ENCODE data around the gene NFYC. TPM values are rescaled to one million over a fixed set of nuclear protein-coding genes. Genes with fewer than 3 reads are reported as not detected.

Gene NFYC
- total and polyA plus RNA-seq, 2 of the 8 experiments (the other 6 are each of a cell fraction or from before 2014, with no cell fraction given), result 54.1 to 124 TPM

DNA sequence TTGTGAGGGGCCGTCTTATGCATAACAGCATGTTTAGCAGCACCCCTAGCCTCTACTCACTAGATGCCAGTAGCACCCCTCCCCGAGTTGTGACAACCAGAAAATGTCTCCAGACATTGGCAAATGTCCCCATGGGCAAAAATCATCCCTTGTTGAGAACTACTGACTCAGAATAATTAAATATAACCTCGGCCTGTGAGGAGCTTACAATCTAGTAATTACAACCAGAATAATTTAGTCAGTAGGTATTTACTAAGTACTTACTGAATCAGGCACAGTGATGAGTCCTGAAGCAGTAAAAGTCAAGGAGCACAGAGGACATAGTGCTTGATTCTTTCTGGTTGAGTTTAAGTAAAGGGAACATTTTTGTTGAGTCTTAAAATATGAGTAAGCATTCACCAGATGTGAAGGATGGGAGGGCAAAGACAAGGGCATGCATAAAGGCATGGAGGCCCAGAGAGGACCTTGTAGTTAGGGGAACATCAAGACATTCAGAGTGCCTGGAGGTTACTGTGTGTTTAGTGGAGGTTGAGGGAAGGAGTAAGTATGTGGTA is 48.0 kb downstream of the NFYC start:
- no peaks in the 10 kb centered on the region for H3K4me1 ChIP-seq (replicated peaks in 1 of 4; ENCODE audit: control insufficient read depth in 3 of 4, insufficient read depth in 4 of 4, low read length in 3 of 4)
- DNase-seq (ENCODE audit: low read depth in 1 of 2, low spot score in 2 of 2), result no peak
- no peak overlapping the region for H3K14ac ChIP-seq (ENCODE audit: insufficient read length)
- peaks cover 0 to 49% (median 16%) of the 10 kb centered on the region in 4 experiments; a peak in 6 of 8 replicates for H3K36me3 ChIP-seq (ENCODE audit: control insufficient read depth in 2 of 4, insufficient read depth in 4 of 4, low read length in 3 of 4)
- CTCF ChIA-PET (ENCODE audit: partially characterized antibody), result interaction anchor here (1.2 to 1.4 kb wide), 2 partner anchors 21 to 107 kb away, joined by 3 read pairs; no protein-coding TSS in a partner anchor
- no peak overlapping the region for H2AFZ ChIP-seq (ENCODE audit: low read length)
- FAIRE-seq, result no peak
- no peak overlapping the region for H2BK120ac ChIP-seq (replicated peaks; ENCODE audit: low read depth, low read length)
- H3K18ac ChIP-seq (ENCODE audit: extremely low read depth, low read length), result no peak overlapping the region
- H3K23me2 ChIP-seq (ENCODE audit: low read depth, low read length), result no peaks in the 10 kb centered on the region
- H2BK12ac ChIP-seq (ENCODE audit: low read depth, low read length), result no peak overlapping the region
- no peak overlapping the region for H3K4me2 ChIP-seq (ENCODE audit: insufficient read depth in 1 of 2, low read depth in 2 of 2, low read length in 2 of 2)
- H2BK20ac ChIP-seq (ENCODE audit: low read length), result no peak overlapping the region
- H2BK5ac ChIP-seq (ENCODE audit: low read depth, low read length), result no peak overlapping the region
- no peaks in the 10 kb centered on the region for H3K27me3 ChIP-seq (replicated peaks in 1 of 4; ENCODE audit: control insufficient read depth in 3 of 4, extremely low read depth in 1 of 4, insufficient read depth in 3 of 4, low read length in 3 of 4)
- peaks cover 0 to 29% of the 10 kb centered on the region in 2 experiments; a peak in 2 of 4 replicates for H3K79me2 ChIP-seq (ENCODE audit: control insufficient read depth in 1 of 2, insufficient read depth in 2 of 2, low read length in 2 of 2)
- H3K56ac ChIP-seq (replicated peaks; ENCODE audit: insufficient read length, low read depth, low read length), result no peak overlapping the region
- H4K91ac ChIP-seq (replicated peaks; ENCODE audit: insufficient read length, low read length), result no peak overlapping the region
- no peak overlapping the region for H4K5ac ChIP-seq (ENCODE audit: insufficient read length, low read depth, low read length)
- H4K8ac ChIP-seq (ENCODE audit: extremely low read depth, insufficient read depth, low read length), result no peak overlapping the region
- peaks cover 2% of the 10 kb centered on the region; the same call in 1 of the 2 replicates for H3K79me1 ChIP-seq (ENCODE audit: low read depth, low read length)
- peaks cover 5 to 6% of the 10 kb centered on the region in 2 experiments for H4K20me1 ChIP-seq (replicated peaks in 1 of 2; ENCODE audit: control insufficient read depth in 1 of 2, insufficient read depth in 2 of 2, low read length in 2 of 2)
- H3K4ac ChIP-seq (replicated peaks; ENCODE audit: insufficient read length, low read depth, low read length), result no peak overlapping the region
- no peak overlapping the region for H2BK15ac ChIP-seq (ENCODE audit: low read length)
- no peak overlapping the region for H3K4me3 ChIP-seq (ENCODE audit: extremely low read depth in 1 of 4, insufficient read depth in 2 of 4, low read depth in 3 of 4, low read length in 4 of 4)
- H3K9me3 ChIP-seq (ENCODE audit: insufficient read depth in 2 of 2, low read depth in 1 of 2, low read length in 1 of 2), result no peaks in the 10 kb centered on the region
- no peak overlapping the region for H3K27ac ChIP-seq (ENCODE audit: low read depth, low read length)
- H2AK5ac ChIP-seq (ENCODE audit: low read depth, low read length), result no peak overlapping the region
- no peak overlapping the region for H3K9ac ChIP-seq (replicated peaks in 1 of 4; ENCODE audit: extremely low read depth in 1 of 4, low read depth in 3 of 4, low read length in 3 of 4)
- 84% methylated on average over 3 of the region's 3 CpGs; no CpG with 5 or more reads in 1 of the 2 experiments for WGBS, 2 experiments (ENCODE audit: extremely low coverage in 1 of 2, insufficient coverage in 1 of 2, insufficient read length in 1 of 2, insufficient replicate concordance in 2 of 2, low coverage in 1 of 2, low lambda C conversion rate in 2 of 2, missing lambda C conversion rate in 1 of 2)
- POLR2A ChIA-PET (ENCODE audit: partially characterized antibody), result interaction anchor here (1.0 to 2.2 kb wide), 4 partner anchors 7 to 51 kb away, joined by 3 to 8 read pairs (median 3); no protein-coding TSS in a partner anchor
- no peak overlapping the region for H3K23ac ChIP-seq (ENCODE audit: insufficient read length)
- no peak for TF ChIP-seq POLR2AphosphoS5 (IDR thresholded peaks at IDR 0.05; ENCODE audit: low read depth, low read length)
- no peak for TF ChIP-seq BCL11A (IDR thresholded peaks at IDR 0.05; ENCODE audit: low read depth in 2 of 2, low read length in 2 of 2)
- TF ChIP-seq POU5F1 (IDR thresholded peaks at IDR 0.05; ENCODE audit: low read depth, low read length), result no peak
- TF ChIP-seq, protein P1, sequence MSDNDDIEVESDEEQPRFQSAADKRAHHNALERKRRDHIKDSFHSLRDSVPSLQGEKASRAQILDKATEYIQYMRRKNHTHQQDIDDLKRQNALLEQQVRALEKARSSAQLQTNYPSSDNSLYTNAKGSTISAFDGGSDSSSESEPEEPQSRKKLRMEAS (IDR thresholded peaks at IDR 0.05), result no peak
- no peak for TF ChIP-seq EGR1 (IDR thresholded peaks at IDR 0.05; ENCODE audit: borderline replicate concordance, low read depth, low read length)
- TF ChIP-seq TEAD4 (IDR thresholded peaks at IDR 0.05; ENCODE audit: low read depth, low read length), result no peak
- TF ChIP-seq, protein P2, sequence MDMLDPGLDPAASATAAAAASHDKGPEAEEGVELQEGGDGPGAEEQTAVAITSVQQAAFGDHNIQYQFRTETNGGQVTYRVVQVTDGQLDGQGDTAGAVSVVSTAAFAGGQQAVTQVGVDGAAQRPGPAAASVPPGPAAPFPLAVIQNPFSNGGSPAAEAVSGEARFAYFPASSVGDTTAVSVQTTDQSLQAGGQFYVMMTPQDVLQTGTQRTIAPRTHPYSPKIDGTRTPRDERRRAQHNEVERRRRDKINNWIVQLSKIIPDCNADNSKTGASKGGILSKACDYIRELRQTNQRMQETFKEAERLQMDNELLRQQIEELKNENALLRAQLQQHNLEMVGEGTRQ (IDR thresholded peaks at IDR 0.05; ENCODE audit: low read length), result no peak
- no peak for TF ChIP-seq SIN3A (conservative IDR thresholded peaks at IDR 0.05 in 1 of 2, IDR thresholded peaks at IDR 0.05 in 1 of 2; ENCODE audit: low read depth in 1 of 2, low read length in 2 of 2)
- TF ChIP-seq, protein P3, sequence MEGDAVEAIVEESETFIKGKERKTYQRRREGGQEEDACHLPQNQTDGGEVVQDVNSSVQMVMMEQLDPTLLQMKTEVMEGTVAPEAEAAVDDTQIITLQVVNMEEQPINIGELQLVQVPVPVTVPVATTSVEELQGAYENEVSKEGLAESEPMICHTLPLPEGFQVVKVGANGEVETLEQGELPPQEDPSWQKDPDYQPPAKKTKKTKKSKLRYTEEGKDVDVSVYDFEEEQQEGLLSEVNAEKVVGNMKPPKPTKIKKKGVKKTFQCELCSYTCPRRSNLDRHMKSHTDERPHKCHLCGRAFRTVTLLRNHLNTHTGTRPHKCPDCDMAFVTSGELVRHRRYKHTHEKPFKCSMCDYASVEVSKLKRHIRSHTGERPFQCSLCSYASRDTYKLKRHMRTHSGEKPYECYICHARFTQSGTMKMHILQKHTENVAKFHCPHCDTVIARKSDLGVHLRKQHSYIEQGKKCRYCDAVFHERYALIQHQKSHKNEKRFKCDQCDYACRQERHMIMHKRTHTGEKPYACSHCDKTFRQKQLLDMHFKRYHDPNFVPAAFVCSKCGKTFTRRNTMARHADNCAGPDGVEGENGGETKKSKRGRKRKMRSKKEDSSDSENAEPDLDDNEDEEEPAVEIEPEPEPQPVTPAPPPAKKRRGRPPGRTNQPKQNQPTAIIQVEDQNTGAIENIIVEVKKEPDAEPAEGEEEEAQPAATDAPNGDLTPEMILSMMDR (IDR thresholded peaks at IDR 0.05; ENCODE audit: control extremely low read depth in 1 of 3, insufficient read depth in 1 of 3, low read depth in 1 of 3, low read length in 3 of 3), result no peak
